CD4-positive, alpha-beta T cell treated with Interferon alpha-2 for 1 hour (primary cell): ENCODE measurements around the gene CMTM1.
A peak's percentile ranks its signal among the peaks of the same experiment; 100 is the strongest.

ENCODE experiments used
- DNase-seq, 2 donors: peaks; one replicate each; pipeline ENCODE4 v3.0.0-alpha.2; 2020 to 2022

Gene CMTM1, protein sequence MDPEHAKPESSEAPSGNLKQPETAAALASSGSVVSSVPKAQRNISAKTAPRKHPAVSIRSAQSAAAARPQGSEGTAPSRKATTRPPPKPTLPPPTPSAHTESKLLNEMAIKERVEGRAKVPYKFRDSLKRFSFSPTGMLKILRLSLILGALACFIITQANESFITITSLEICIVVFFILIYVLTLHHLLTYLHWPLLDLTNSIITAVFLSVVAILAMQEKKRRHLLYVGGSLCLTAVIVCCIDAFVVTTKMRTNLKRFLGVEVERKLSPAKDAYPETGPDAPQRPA

DNA sequence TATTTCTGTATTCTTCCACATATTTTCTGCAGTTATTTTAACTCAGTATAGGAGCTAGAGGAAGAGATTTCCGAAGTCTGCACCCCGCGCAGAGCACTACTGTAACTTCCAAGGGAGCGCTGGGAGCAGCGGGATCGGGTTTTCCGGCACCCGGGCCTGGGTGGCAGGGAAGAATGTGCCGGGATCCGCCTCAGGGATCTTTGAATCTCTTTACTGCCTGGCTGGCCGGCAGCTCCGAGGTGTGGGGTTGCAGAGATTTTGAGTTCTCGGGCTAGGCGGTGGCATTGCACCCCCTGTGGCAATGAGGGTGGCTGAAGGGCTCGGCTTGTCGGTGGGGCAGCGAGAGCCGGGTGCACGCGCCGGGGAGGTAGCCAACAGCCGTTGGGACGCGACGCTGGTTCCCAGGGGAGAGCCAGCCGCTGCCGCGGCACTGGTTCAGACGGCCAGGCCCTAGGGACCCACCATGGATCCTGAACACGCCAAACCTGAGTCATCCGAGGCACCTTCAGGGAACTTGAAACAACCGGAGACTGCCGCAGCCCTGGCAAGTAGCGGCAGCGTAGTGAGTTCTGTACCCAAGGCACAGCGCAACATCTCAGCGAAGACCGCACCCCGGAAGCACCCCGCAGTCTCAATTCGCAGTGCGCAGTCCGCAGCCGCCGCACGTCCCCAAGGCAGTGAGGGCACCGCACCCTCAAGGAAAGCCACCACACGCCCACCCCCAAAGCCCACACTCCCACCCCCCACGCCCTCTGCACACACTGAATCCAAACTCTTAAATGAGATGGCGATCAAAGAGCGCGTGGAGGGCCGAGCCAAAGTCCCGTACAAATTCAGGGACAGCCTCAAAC, at the start of gene CMTM1:
CMTM1 (plus strand) TSS at position 389 of the 851 bp plus-strand sequence; CDS start at position 464, 75 bp downstream.
- DNase-seq = no peak

DNA sequence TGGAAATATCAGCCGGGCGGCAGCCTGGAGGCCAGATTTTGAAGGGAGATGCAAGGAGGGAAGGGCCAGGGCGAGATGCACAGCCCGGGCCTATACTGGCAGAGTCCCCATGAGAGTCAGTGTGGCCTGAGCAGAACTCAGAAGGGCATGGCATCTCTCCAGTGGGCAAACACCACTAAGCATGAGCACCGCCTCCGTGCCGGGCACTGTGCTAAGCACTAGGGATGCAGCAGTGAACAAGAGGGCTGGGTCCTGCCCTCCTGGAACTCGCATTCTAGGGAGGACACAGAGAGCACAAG, 49.8 kb upstream of the CMTM1 start:
- DNase-seq = no peak

DNA sequence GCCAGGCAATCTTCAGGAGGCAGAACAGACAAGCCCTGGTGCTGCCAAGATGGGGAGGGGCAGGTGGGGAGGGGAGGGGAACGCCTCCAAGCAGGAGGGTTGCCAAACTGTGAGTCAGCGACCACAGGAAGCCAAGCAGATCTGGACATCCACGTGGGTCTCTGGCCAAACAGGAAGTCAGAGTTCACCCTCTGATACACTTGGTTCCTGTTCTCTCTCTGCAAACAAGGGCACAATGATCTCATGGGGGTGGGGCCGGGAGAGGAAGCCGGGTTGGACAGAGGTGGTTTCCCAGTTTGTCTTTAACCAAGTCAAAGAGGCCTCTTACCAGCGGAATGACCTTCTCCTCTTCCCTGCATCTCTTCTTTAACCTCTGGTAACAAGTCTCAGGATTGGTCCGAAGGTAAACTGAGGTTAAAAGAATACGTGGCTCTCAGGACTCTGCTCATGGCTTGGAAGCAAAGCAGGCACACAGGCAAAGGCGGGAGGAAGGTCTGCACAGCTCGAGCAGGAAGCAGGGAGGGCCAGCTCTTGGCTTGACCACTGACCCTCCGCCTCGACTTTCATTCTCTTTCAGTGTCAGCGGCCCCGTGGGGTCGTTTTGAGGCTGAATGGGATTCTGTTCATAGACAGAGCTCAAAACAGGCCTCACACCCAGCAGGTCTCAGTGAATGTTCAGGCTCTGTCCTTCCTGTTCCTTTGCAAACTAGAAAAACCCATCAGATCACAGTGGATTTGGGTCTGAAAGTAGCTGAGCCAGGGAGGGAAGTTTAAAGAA, 49.2 kb upstream of the CMTM1 start:
- DNase-seq = peak; percentile 84 to 92

DNA sequence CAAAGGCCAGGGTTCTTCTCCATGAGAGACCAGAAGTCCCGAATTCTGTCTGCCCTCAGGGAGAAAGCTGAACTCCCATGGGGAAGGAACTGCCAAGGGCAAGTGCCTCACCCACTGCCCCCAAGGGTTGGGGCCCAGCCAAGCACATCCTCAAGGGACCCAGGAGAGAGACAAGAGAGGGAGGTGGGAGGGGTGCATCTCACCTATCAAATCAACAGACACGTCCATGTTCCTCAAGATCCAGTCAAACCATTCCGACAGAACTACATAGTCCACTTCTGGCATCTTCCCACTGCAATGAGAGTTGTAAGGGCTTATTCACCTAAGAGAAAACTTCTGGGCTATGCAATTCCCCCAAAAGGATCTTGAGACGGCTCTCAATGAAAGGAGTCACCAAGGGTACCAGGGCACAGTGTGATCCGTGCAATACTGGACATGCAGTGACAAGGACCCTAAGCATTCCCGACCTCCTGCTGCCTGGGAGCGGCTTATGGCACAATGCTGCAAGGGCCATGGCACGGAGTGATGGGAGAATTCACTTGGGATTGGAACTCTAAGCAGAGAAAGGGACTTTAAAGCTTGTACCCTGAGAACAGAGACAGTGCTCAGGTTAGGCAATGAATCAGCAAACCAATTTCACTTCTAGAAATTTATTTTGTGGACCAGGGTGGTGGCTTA, 48.5 kb upstream of the CMTM1 start:
- DNase-seq = no peak

DNA sequence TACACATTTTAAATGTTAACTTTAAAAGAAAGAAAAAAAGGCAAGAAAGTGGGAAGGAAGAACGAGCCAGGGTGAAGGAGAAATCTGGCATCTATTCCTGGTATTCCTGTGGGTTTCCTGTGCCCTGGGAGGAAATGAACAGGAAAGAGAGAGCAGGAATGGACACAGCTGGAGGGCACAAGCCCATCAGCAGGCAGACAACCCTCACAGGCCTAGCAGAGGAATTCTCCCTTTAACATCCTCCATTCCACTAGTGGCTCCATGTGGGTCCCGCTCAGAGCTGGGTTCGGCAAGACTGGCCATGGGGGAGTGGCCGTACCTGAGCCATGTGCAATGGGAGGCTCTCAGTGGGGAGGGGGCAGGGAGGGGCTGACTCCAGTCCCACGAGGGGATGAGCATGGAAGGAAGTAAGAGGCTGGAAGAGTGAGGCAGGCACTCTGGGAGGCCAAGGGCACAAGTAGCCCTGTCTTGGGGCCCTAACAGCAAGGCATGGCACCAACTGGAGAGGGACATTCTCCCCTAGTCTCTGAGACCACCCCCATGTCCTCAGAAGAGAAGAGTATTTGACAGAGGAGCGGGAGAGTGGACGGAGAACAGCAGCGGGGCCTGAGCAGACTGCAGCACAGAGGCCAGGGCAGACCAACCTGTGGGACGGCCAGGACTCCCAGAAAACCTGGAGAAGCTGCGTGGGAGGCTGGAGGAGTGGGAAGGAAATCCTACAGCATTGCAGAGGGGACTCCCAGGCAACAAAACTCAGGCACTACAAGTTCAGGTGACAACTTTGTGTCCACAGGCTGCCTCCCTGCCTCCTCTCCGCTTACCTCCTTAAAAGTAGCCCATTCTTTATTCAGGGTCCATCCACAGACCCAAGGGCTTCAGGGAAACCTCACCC, 46.5 kb upstream of the CMTM1 start:
- no peak for DNase-seq

DNA sequence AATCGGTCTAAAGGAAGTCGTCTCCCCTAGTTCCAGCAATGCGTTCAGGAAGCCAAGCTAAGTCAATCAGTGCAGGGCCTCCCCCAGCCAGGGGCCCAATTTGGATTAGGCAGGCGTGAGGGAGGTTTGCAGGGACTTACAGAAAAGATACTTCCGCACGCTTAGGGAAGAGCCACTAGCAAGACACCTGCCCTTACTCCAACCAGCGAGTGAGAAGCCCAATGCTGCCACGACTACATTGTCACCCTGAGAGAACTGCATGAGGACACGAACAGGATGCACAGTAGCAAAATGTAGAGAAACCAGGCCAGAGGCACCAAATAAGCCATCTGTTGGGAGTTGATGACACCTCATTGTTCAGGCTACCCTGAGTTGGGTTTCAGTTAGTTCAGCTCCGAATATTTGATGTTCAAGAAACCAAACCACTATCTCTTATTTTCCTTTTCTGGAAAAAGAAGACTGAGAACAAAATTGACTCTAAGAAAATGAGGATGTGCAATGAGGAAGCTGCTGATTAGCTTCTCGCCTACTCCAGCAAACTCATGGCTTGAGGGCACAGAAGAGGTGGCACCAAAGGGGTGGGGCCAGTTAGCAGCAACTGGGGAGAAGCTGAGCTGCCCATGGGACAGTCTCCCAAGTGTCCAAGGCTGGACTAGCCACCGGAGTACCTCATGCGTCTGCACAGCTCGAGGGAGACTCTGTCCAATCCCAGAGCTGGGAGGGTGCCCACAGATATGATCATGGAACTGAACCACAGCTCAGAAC, 45.7 kb upstream of the CMTM1 start:
- DNase-seq = peak in 1 of 2 donors; percentile 50

DNA sequence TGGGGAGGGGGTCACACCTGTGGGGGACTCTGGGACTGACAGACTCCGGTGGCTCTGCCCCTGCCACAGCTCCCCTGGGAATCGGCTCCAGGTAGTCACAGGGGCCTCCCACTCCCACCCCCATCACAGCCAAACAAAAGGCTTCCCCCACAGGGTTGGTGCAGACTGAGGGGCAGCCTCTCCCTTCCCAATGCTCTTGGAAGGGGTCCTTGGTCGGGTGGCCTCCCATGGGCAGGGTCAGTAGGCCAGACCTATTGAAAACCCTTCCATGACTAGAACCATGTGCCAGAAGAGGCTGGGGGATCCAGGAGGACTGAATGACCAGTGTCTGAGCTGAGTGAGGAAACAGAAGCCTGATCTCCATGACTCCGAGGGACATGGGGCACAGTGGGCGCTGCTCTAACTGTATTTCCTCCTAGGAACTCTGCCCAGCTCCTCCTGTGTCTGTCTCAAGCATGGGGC, 45.0 kb upstream of the CMTM1 start:
- no peak for DNase-seq

DNA sequence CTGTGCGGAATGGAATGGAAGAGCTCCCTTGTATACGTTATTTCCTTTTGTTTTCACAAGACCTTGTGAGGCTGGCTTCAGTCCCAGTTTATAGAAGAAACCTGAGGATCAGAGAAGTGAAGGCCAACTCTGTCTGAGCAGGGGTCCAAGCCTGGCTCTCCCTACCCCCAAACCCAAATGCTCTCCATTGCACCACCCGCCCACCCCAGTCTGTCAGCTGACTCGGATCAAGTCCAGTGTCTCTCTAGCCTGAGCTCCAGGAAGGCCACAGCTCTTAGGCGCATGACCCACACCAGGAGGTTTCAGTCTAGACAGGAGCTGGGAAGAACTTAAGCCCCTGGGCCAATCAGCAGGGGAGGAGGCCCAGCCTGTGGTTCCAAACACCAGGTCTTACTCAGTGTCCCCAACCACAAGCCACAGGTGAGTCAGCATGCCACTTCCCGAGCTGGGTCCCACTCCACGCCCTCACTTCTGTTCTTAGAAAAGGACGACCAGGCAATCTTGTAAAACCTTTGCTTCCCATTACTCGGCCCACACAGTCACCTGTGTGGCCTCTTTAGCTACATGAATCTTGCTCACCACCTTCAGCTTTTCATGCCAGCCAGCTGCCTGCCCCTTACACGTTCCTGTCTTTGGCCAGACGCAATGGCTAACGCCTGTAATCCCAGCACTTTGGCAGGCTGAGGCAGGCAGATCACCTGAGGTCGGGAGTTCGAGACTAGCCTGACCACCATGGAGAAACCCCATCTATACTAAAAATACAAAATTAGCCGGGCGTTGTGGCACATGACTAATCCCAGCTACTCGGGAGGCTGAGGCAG, 44.1 kb upstream of the CMTM1 start:
- peak; percentile 73 to 83 for DNase-seq

DNA sequence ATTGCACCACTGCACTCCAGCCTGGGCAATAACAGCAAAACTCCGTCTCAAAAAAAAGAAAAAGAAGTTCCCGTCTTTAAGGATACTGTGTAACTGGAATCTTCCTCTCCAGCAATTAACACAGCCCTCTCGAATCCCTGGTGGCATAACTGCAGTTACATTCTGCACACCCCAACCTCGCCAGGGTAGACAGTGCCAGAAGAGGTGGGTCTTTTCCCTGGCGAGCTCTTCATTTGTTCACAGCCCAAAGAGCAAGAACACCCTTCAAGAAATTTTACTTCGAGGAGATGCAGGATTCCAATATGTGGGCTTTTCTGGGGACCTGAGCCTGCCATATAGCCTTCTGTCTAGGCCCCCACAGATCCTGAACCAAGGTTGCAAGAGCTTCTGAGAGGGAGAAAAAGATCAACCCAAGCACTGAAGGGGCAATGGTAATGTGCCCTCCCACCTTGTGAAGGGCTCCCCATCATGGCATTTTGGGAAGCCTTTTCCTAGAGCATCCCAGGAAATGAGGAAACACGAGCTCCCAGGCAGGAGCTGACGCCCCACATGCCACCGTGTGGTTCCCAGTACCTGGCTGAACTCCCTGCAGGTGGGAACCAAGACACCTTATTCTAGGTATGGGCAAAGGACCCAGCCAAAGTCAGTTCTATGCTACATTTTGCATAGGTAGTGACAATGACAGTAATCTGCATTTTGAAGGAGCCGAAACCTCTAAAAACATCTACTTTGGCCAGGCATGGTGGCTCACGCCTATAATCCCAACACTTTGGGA, 43.2 kb upstream of the CMTM1 start:
- DNase-seq = no peak

DNA sequence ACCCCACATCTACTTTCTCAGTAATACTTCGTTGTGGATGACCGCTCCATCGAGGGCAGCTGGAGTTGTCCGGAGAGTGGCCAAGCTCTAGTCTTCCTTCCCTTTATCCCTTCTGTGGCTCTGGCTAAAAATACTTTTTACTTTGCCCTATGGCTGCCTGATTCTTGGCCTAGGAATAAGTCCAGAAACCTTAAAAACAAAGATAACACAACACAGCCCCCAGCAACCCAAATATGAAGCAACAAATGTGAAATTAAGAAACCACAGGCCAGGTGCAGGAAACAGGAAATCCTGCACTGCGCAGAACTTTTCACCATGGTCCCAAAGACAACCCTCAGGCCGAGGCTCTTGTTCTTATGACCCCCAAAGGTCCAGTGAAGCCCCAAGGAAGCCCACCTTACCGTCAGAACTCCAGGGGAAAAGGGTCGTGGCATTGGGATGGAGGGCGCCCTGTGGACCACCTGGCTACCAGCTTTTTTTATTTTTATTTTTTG, 42.3 kb upstream of the CMTM1 start:
- DNase-seq = peak; percentile 43 to 62

DNA sequence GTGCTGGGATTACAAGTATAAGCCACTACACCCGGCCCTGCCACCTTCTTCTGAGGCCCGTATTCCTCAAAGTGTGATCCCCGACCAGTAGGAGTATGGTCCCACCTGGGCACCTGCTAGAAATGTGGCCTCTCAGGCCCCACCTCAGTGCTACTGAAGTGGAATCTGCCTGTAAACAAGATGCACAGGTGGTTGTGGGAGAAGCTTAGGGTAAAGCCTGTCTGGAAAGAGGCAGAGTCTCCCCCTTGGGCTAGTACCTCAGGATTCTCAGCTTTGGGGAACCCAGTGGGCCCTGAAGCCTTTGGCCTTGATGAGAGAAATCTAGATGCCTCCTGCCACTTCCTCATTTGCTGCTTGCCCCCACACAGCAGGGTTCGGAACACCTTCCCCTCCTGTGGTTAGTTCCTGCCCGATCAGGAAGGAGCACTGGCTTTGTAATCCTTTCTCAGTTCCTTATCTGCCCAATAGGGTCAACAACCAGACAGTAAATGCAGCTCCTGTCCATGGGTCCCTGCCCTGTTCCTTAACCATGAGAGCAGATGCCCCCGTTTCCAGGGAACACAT, 41.6 kb upstream of the CMTM1 start:
- DNase-seq = peak; percentile 46 to 78

DNA sequence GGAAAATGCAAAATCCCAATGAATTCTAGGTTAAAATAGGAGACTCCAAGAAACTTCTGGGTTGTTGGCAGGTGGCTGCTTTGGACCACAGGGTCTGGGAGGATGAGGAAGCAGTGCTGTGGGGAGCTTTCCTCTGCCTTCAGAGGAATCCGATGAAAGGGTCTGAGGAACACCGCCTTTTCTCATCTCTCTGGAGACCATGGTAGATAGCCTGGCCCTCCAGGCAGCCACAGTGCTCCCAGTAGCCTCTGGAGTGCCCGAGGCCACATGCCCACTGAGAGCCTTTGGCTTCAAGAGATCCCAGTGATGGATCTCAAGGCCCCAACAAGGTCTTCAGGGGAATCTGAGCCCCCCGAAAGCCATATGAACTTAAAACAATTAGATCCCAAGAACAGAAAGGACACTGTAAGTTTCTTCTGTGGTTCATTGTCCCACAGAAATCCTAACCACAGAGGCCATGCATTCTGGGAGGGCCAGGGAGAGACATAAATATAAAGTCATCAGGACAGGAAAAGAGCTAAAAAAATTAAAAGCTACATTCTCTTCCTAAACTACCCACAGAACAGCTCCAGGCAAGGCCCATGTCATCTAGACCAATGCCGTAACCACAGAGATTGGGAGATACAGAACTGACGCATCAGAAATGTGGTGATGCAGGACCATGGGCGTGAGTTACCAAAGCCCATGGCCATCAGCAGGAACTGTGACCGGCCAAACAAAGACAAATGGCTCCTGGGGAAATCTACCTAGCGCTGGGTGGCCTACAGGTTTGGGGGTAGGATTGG, 40.7 kb upstream of the CMTM1 start:
- DNase-seq = peak in 1 of 2 donors; percentile 40

DNA sequence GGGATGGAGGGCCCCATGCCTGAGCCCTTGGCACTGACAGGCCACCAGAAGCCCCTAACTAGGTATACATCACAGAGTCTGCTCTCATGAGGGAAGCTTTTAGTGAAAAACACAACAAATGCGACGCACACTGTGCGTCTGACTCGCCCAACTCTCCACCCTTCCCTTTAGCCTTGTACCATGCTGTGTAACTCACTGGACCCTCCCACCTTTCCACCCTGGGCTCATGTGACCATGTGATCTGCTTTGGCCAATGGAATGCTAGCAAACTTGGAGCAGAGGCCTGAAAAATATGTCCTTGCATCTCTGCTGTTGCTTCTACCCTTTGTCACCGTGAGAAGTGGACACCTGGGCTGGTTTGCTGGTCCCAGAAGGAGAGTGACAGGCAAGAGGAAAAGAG, 37.9 kb upstream of the CMTM1 start:
- DNase-seq = no peak

DNA sequence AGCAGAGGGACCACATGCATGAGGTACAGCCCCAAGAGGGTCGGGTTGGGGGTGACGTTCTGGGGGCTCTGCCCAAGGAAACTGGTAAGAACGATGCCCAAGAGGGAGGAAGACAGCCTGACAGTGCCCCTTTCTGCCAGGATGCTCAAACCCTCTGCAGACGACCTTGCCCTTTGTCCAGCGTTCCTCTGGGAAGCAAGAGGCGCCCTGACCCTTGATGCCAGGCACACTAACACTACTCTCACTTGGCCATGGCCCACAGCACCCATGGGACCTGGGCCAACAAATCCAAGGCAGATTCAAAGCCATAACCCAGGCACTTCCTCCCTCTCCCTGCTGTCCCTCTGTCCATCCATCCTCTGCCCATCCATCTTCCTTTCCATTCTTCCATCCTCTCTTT, 36.8 kb upstream of the CMTM1 start:
- no peak for DNase-seq

DNA sequence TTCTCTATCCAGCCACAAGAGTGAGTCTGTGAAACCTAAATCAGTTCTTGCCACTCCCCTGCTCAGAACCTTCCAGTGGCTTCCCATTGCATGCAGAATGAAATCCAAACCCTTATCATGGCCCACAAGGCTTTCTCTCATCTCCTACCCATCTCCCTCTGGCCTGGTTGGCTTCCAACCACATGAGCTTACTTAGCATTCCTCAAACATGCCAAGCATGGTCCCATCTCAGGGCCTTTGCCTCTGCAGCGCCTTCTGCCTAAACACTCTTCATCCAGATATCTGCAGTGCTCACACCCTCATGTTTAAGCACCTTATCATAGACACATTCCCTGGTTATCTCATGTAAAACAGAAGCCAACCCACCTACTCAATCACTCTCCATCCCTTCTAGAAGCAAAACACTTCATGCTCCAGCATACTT, 31.9 kb upstream of the CMTM1 start:
- DNase-seq = no peak

DNA sequence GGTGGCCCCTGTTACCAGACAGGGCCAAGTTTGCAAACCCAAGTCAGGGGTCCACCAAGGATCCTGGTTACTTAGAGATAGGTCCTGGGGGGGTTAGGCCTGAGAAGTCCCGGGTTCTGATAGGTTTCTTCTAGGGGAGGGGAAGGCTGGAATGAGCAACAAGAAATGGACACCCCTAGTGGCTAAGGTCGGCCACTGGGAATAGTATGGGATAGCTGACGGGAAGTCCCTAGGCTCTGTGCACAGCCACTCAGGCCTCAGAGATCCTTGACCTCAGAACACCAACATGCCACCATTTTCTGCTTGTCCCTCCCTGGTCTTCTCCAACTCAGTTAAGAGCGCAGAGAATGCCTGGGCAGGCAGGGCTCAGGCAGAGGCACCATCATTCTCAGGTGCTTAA, 29.7 kb upstream of the CMTM1 start:
- DNase-seq = no peak

DNA sequence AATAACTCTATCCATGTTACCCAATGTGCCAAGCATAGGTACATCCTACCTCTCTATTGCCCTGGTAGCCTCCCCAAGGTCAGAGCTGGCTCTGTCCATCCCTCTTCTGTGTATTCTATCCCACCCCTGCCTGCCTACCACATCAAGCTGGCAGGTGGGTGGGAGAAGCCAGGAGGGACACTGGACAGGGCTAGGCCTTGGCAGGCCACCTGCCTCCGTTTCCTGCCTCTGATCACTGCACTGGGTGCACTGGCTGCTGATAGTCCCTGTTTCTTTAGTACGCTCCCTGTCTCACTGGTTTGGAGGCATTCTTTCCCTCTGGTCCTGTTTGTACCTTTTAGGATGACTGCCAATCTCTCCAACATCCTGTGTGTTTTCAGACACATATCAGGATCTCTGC, 29.0 kb upstream of the CMTM1 start:
- no peak for DNase-seq

DNA sequence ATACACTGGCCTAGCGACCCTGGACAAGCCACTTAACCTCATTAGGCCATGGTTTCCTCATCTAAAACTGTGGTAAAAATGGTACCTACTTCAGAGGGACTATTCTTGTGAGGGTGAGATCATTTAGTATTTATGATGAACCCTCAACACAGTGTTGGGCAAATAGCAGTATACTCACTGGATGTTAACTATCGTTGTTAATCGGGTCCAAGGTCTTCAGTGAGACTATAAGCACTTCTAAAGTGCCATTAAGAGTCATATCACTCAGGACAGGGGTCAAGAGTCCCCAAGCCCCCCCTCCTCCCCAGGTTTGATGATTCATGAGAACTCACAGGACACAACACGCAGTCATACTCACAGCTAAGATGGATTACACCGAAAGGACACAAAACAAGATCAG, 27.3 kb upstream of the CMTM1 start:
- no peak for DNase-seq
